ENCODE data around the gene TM9SF4. TPM values are rescaled to one million over a fixed set of nuclear protein-coding genes. Genes with fewer than 3 reads are reported as not detected.

The TM9SF4 gene
- total RNA-seq, 1 donor from 2014 or later, result 27.0 TPM

DNA sequence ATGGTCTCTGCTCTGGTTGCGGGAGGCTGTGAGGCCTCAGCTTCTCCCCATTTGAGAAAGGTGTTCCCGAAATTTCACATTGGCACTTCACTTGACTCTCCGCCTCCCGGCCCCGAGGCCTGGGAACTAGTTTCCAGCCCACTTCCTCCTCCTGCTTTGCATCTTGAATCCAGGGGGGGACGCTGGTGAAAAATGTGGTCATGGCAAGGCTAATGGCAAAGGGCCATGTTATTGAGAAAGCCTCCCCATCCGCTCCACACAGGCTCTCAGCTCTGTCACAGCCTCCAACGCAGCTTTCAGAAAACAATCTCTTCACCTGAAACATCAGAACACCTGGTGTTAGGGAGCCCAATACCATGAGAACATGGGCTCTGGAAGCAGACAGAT is 92.5 kb downstream of the TM9SF4 start:
- Histone ChIP-seq H3K9me3 (replicated peaks) (no peaks in the 10 kb centered on the region), H3K27ac (replicated peaks) (peak overlapping the region; percentile 97), H3K4me1 (peaks cover 77% of the 10 kb centered on the region), H3K27me3 (ENCODE audit: low read depth) (no peaks in the 10 kb centered on the region), H3K36me3 (peaks cover 51% of the 10 kb centered on the region), H3K4me3 (no peak overlapping the region)
- TF ChIP-seq, protein P1, sequence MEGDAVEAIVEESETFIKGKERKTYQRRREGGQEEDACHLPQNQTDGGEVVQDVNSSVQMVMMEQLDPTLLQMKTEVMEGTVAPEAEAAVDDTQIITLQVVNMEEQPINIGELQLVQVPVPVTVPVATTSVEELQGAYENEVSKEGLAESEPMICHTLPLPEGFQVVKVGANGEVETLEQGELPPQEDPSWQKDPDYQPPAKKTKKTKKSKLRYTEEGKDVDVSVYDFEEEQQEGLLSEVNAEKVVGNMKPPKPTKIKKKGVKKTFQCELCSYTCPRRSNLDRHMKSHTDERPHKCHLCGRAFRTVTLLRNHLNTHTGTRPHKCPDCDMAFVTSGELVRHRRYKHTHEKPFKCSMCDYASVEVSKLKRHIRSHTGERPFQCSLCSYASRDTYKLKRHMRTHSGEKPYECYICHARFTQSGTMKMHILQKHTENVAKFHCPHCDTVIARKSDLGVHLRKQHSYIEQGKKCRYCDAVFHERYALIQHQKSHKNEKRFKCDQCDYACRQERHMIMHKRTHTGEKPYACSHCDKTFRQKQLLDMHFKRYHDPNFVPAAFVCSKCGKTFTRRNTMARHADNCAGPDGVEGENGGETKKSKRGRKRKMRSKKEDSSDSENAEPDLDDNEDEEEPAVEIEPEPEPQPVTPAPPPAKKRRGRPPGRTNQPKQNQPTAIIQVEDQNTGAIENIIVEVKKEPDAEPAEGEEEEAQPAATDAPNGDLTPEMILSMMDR (IDR thresholded peaks at IDR 0.05; ENCODE audit: borderline replicate concordance), result no peak
- DNase-seq, result no peak
- intact Hi-C loops (cut with micrococcal nuclease), result no loop called here

- Histone ChIP-seq H3K9me3 (replicated peaks) (no peaks in the 10 kb centered on the region), H3K27me3 (ENCODE audit: low read depth) (no peaks in the 10 kb centered on the region), H3K4me1 (peaks cover 88% of the 10 kb centered on the region), H3K36me3 (peaks cover 35% of the 10 kb centered on the region), H3K27ac (replicated peaks) (peak overlapping the region; percentile 97), H3K4me3 (peak overlapping the region; percentile 100)
- TF ChIP-seq, protein P1 (IDR thresholded peaks at IDR 0.05; ENCODE audit: borderline replicate concordance), result no peak
- intact Hi-C loops (cut with micrococcal nuclease), result no loop called here
- no peak for DNase-seq
These were observed 94.1 kb downstream of the TM9SF4 start for GRCh38 chr20:32203356-32204204.

DNA sequence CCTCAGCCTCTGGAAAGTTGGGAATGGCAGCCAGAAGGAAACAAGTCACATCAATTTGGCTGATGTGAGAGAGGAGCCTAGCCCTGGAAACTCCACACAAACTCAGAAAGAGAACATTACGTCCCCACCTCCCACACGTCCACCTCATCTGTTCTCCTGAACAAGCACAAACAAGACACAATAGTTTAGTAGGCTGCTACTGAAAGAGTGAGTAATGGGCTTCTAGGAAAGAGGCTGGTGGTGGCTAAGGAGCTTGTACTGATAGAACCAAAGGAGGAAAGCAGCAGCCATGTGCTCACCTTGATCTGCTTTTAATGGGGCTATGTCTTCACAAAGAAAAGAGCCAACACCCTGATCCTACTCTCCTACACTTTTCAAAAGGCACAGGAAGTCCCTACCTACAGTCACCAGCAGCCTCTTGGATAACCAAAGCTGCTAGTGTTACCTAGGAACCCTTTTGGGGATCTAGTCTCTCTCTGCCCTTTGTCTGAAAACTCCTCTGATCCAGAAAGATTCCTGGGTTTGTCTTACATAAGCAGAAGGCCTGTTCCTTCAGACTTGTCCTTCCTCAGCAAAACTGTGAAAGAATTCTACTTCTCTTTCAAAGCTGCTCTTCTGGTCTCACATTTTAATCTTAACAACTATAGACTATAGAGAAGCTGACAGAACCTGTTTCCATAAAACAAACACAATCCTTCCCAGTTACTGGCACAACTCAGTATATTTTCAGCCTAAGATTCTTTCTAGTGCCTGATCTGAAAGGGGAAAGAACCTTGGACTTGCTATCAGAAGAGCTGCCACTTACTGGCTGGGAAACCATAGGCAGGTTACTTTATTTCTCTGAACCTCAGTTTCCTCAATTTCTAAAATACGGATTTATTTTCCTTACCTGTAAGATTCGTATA is 94.9 kb downstream of the TM9SF4 start:
- no peaks in the 10 kb centered on the region for H3K9me3 ChIP-seq (replicated peaks)
- peaks cover 88% of the 10 kb centered on the region for H3K4me1 ChIP-seq
- TF ChIP-seq, protein P1 (IDR thresholded peaks at IDR 0.05; ENCODE audit: borderline replicate concordance), result no peak
- DNase-seq, result no peak
- peak overlapping the region; percentile 100 for H3K4me3 ChIP-seq
- peaks cover 26% of the 10 kb centered on the region for H3K36me3 ChIP-seq
- intact Hi-C loops (cut with micrococcal nuclease), result no loop called here
- peak overlapping the region; percentile 97 for H3K27ac ChIP-seq (replicated peaks)
- H3K27me3 ChIP-seq (ENCODE audit: low read depth), result no peaks in the 10 kb centered on the region

GRCh38 chr20:32205110-32205842 is 95.8 kb downstream of the TM9SF4 start:
- Histone ChIP-seq H3K4me3 (peak overlapping the region; percentile 100), H3K27ac (replicated peaks) (peak overlapping the region; percentile 97), H3K27me3 (ENCODE audit: low read depth) (no peaks in the 10 kb centered on the region), H3K4me1 (peaks cover 86% of the 10 kb centered on the region), H3K36me3 (peaks cover 26% of the 10 kb centered on the region), H3K9me3 (replicated peaks) (no peaks in the 10 kb centered on the region)
- TF ChIP-seq, protein P1 (IDR thresholded peaks at IDR 0.05; ENCODE audit: borderline replicate concordance), result no peak
- no peak for DNase-seq
- intact Hi-C loops (cut with micrococcal nuclease), result no loop called here
